IMR-90 (cell line): Measurements from ENCODE around the gene TRIM41. TPM values are rescaled to one million over a fixed set of nuclear protein-coding genes. Genes with fewer than 3 reads are reported as not detected.

ENCODE experiments used
- ATAC-seq: fragments of 200-7000 bp; cut with Tn5 transposase; 2 replicates; pipeline ENCODE4 v1.9.1; 2020; ENCODE audit warnings: low read depth, mild to moderate bottlenecking, moderate library complexity
- BruUV-seq: library from RNA; stranded (reverse); fragments of 400-500 nt; replicated peaks from 2 replicates; lab custom pipeline; 2021; lab: Mats Ljungman, UMichigan
- CTCF ChIA-PET: fragments of 300-600 bp; formaldehyde crosslinking; extraction: SDS; loops from one replicate; lab custom pipeline; 2021; ENCODE audit warnings: antibody characterized with exemption; lab: Yijun Ruan, JAX
- POLR2A ChIA-PET: fragments of 300-600 bp; sonication (Branson Sonifier 250); formaldehyde crosslinking; loops from one replicate; lab custom pipeline; 2022; ENCODE audit warnings: antibody characterized with exemption; ENCODE audit not compliant: unreplicated experiment; lab: Charles Lee
- DNase-seq: peaks from one replicate; pipeline ENCODE4 v3.0.0; 2013
- H2AFZ ChIP-seq: replicated peaks from 2 replicates; pipeline ENCODE3; 2013; ENCODE audit warnings: low read length, mild to moderate bottlenecking; ENCODE audit not compliant: poor library complexity
- H2AK5ac ChIP-seq: 2 replicates; pipeline ENCODE4 v1.6.1; 2013; ENCODE audit warnings: low read depth, low read length, inconsistent platforms
- H2AK9ac ChIP-seq: replicated peaks from 2 replicates; pipeline ENCODE3; 2013; ENCODE audit warnings: mild to moderate bottlenecking, low read depth, low read length, moderate library complexity; ENCODE audit not compliant: poor library complexity
- H2BK120ac ChIP-seq: 2 replicates; pipeline ENCODE4 v1.6.1; 2013; ENCODE audit warnings: low read depth, low read length, inconsistent platforms
- H2BK15ac ChIP-seq: 3 replicates; pipeline ENCODE4 v1.6.1; 2013; ENCODE audit warnings: low read depth, low read length, inconsistent platforms
- H2BK20ac ChIP-seq: 2 replicates; pipeline ENCODE4 v1.6.1; 2013; ENCODE audit warnings: low read depth, mild to moderate bottlenecking, inconsistent platforms, low read length, moderate library complexity
- H2BK5ac ChIP-seq: 2 replicates; pipeline ENCODE4 v1.6.1; 2013; ENCODE audit warnings: mild to moderate bottlenecking, low read depth, low read length, inconsistent platforms; ENCODE audit not compliant: poor library complexity, severe bottlenecking
- H3K14ac ChIP-seq: replicated peaks from 2 replicates; pipeline ENCODE4 v1.6.1; 2013; ENCODE audit warnings: low read depth, low read length, inconsistent platforms
- H3K18ac ChIP-seq: 2 replicates; pipeline ENCODE4 v1.6.1; 2013; ENCODE audit warnings: low read depth, low read length, control low read depth
- H3K23ac ChIP-seq: 2 replicates; pipeline ENCODE4 v1.6.1; 2013; ENCODE audit warnings: low read depth, low read length, inconsistent platforms
- H3K27ac ChIP-seq: 2 replicates; pipeline ENCODE4 v1.5.1; 2013; ENCODE audit warnings: mild to moderate bottlenecking, control low read depth, low read length; ENCODE audit not compliant: insufficient read depth
- H3K27me3 ChIP-seq: 2 replicates; pipeline ENCODE4 v1.6.1; 2013; ENCODE audit warnings: low read length; ENCODE audit not compliant: control insufficient read depth, insufficient read depth
- H3K36me3 ChIP-seq: 2 replicates; pipeline ENCODE4 v1.6.1; 2013; ENCODE audit warnings: low read length, mixed read lengths; ENCODE audit not compliant: control insufficient read depth, insufficient read depth
- H3K4ac ChIP-seq: 2 replicates; pipeline ENCODE4 v1.6.1; 2013; ENCODE audit warnings: low read depth, low read length, inconsistent platforms
- H3K4me1 ChIP-seq: 2 replicates; pipeline ENCODE4 v1.6.1; 2013; ENCODE audit warnings: low read length, mixed read lengths; ENCODE audit not compliant: control insufficient read depth, insufficient read depth
- H3K4me2 ChIP-seq: 2 replicates; pipeline ENCODE4 v1.6.1; 2013; ENCODE audit warnings: low read depth, mild to moderate bottlenecking, control low read depth, low read length, moderate library complexity
- H3K4me3 ChIP-seq: 2 replicates; pipeline ENCODE4 v1.5.1; 2013; ENCODE audit warnings: low read depth, mild to moderate bottlenecking, control low read depth, low read length, moderate library complexity; ENCODE audit not compliant: insufficient read depth
- H3K56ac ChIP-seq: 2 replicates; pipeline ENCODE4 v1.6.1; 2013; ENCODE audit warnings: low read length, inconsistent platforms; ENCODE audit not compliant: insufficient read depth; ENCODE audit errors: extremely low read depth
- H3K79me1 ChIP-seq, 2 experiments: 2 replicates each; pipeline ENCODE4 v1.6.1; 2013; ENCODE audit warnings: low read length in 2 of 2, inconsistent platforms in 1 of 2, low read depth in 1 of 2
- H3K9ac ChIP-seq: 2 replicates; pipeline ENCODE4 v1.6.1; 2013; ENCODE audit warnings: low read depth, low read length, control low read depth
- H3K9me1 ChIP-seq: 2 replicates; pipeline ENCODE4 v1.6.1; 2013; ENCODE audit warnings: low read length, inconsistent platforms; ENCODE audit not compliant: insufficient read depth
- H3K9me3 ChIP-seq: 2 replicates; pipeline ENCODE4 v1.6.1; 2013; ENCODE audit warnings: low read length; ENCODE audit not compliant: control insufficient read depth, insufficient read depth
- H4K20me1 ChIP-seq: 2 replicates; pipeline ENCODE4 v1.6.1; 2013; ENCODE audit warnings: low read length, inconsistent platforms; ENCODE audit not compliant: insufficient read depth
- H4K5ac ChIP-seq: 2 replicates; pipeline ENCODE4 v1.6.1; 2013; ENCODE audit warnings: mild to moderate bottlenecking, low read depth, low read length, control low read depth
- H4K8ac ChIP-seq, 2 experiments: 2 replicates each; pipeline ENCODE4 v1.6.1; 2013; ENCODE audit warnings: low read depth in 2 of 2, low read length in 2 of 2, control low read depth in 1 of 2, inconsistent platforms in 1 of 2
- H4K91ac ChIP-seq: 2 replicates; pipeline ENCODE4 v1.6.1; 2013; ENCODE audit warnings: low read depth, low read length, inconsistent platforms; ENCODE audit not compliant: insufficient read depth
- BHLHE40 ChIP-seq: fragments of 150-350 bp; IDR thresholded peaks from 2 replicates; pipeline ENCODE4 v1.6.1; 2016; ENCODE audit warnings: mild to moderate bottlenecking, low read depth, low read length
- CHD1 ChIP-seq: IDR thresholded peaks from 2 replicates; pipeline ENCODE4 v1.6.1; 2012; ENCODE audit warnings: low read depth, low read length, improper control_type of control experiment
- MAFK ChIP-seq: IDR thresholded peaks from 2 replicates; pipeline ENCODE4 v1.6.1; 2012; ENCODE audit warnings: low read depth, low read length, improper control_type of control experiment
- MAZ ChIP-seq: IDR thresholded peaks from 2 replicates; pipeline ENCODE4 v1.6.1; 2012; ENCODE audit warnings: low read depth, mild to moderate bottlenecking, low read length, improper control_type of control experiment, moderate library complexity, borderline replicate concordance
- MXI1 ChIP-seq: IDR thresholded peaks from 2 replicates; pipeline ENCODE4 v1.6.1; 2012; ENCODE audit warnings: low read depth, mild to moderate bottlenecking, low read length, moderate library complexity, borderline replicate concordance
- RCOR1 ChIP-seq: IDR thresholded peaks from 2 replicates; pipeline ENCODE4 v1.6.1; 2012; ENCODE audit warnings: mild to moderate bottlenecking, low read length, improper control_type of control experiment; ENCODE audit not compliant: insufficient replicate concordance
- WGBS, 2 experiments: methylation state at CpG; one replicate each; pipeline versions ENCODE4 v1.1.5 to v1.1.7; 2013; ENCODE audit warnings: missing lambda C conversion rate in 2 of 2; ENCODE audit not compliant: insufficient read length in 1 of 2; ENCODE audit errors: extremely low coverage in 2 of 2; 5-methylcytosine and 5-hydroxymethylcytosine counted together
- dilution Hi-C: fragments of 300-500 bp; cut with HindIII; formaldehyde crosslinking; loops from one replicate; pipeline ENCODE4 v1.14.3; 2018; ENCODE audit warnings: low sequenced_read_pairs; ENCODE audit not compliant: unreplicated experiment
- in situ Hi-C: fragments of 300-500 bp; cut with MboI; formaldehyde crosslinking; loops from 3 replicates; pipeline ENCODE4 v1.14.3; 2019; ENCODE audit warnings: low sequenced_read_pairs, inconsistent platforms, mixed read lengths
- intact Hi-C: fragments of 100-400 bp; cut with micrococcal nuclease; formaldehyde crosslinking; loops from 2 replicates; pipeline ENCODE4 v1.10.0; 2022
- polyA plus RNA-seq, 3 experiments: library from polyadenylated mRNA; depleted of rRNA; stranded (reverse); fragments of >200 nt; gene quantifications; 2 replicates each; pipeline ENCODE4 v1.2.3, GENCODE V29; 2012; ENCODE audit warnings: low replicate concordance in 1 of 3
- total RNA-seq: library from RNA; depleted of rRNA; stranded (reverse); fragments of >200 nt; gene quantifications from 2 replicates; pipeline ENCODE4 v1.2.3, GENCODE V29; 2012
- TF ChIP-seq, protein P1 (sequence below): fragments of 150-350 bp; IDR thresholded peaks from 2 replicates; pipeline ENCODE4 v1.6.1; 2017; ENCODE audit warnings: mild to moderate bottlenecking, antibody characterized with exemption, low read length, low read depth

Gene TRIM41
- total and polyA plus RNA-seq, 2 of the 4 experiments (the other 2 are of a cell fraction): 5.9 to 15.7 TPM

GRCh38 chr5:181205761-181206649 is 17.1 kb upstream of the TRIM41 start:
- H2BK120ac ChIP-seq: no peak overlapping the region
- H3K23ac ChIP-seq: no peak overlapping the region
- peak; percentile 21 for DNase-seq
- H4K5ac ChIP-seq: no peak overlapping the region
- BruUV-seq: no TSS peak
- CTCF ChIA-PET: interaction anchor here (1.0 to 1.3 kb wide), 3 partner anchors 14 to 22 kb away, joined by 3 to 4 read pairs (median 3); no protein-coding TSS in a partner anchor
- H3K9me3 ChIP-seq: no peaks in the 10 kb centered on the region
- no peak overlapping the region for H4K91ac ChIP-seq
- H3K9me1 ChIP-seq: 0 out of 2 replicates have a peak, but pooled peaks cover 6% of the 10 kb centered on the region
- peak overlapping the region; percentile 79 for H2AK9ac ChIP-seq
- H3K9ac ChIP-seq: no peak overlapping the region
- dilution Hi-C loops: no loop called here
- H3K36me3 ChIP-seq: no peaks in the 10 kb centered on the region
- no peak for ATAC-seq
- no peaks in the 10 kb centered on the region; the same call in 1 of the 2 replicates for H3K27me3 ChIP-seq
- in situ Hi-C loops: no loop called here
- no peak overlapping the region for H3K27ac ChIP-seq
- peaks cover 4% of the 10 kb centered on the region; the same call in 1 of the 2 replicates for H3K4me1 ChIP-seq
- H2BK20ac ChIP-seq: no peak overlapping the region
- no peak overlapping the region for H3K14ac ChIP-seq
- 27% methylated on average over 29 of the region's 37 CpGs; no CpG with 5 or more reads in 1 of the 2 experiments for WGBS, 2 experiments
- no peak overlapping the region for H2BK5ac ChIP-seq
- POLR2A ChIA-PET: interaction anchor here (1.3 kb wide), 1 partner anchor 8 kb away, joined by 3 read pairs; no protein-coding TSS in a partner anchor
- no peak overlapping the region for H3K4ac ChIP-seq
- H2AK5ac ChIP-seq: 0 out of 2 replicates have a peak overlapping the region, but pooled peaks have one; percentile 45
- TF ChIP-seq BHLHE40 (no peak), MXI1 (no peak), MAZ (no peak), RCOR1 (no peak), MAFK (no peak), CHD1 (no peak)
- TF ChIP-seq, protein P1, sequence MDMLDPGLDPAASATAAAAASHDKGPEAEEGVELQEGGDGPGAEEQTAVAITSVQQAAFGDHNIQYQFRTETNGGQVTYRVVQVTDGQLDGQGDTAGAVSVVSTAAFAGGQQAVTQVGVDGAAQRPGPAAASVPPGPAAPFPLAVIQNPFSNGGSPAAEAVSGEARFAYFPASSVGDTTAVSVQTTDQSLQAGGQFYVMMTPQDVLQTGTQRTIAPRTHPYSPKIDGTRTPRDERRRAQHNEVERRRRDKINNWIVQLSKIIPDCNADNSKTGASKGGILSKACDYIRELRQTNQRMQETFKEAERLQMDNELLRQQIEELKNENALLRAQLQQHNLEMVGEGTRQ: no peak
- intact Hi-C loops: no loop called here
- no peak overlapping the region for H3K18ac ChIP-seq
- H2BK15ac ChIP-seq: no peak overlapping the region
- peak overlapping the region; percentile 36; the same call in 1 of the 2 replicates for H3K4me3 ChIP-seq
- peak overlapping the region; percentile 91 for H2AFZ ChIP-seq
- no peaks in the 10 kb centered on the region for H4K20me1 ChIP-seq
- peak overlapping the region; percentile 76 for H3K4me2 ChIP-seq
- no peak overlapping the region for H4K8ac ChIP-seq
- no peaks in the 10 kb centered on the region for H3K79me1 ChIP-seq
- H3K56ac ChIP-seq: no peak overlapping the region
